GM19324 (cell line): Measurements from ENCODE around the gene DACT2.

Source experiments
- ATAC-seq: cut with Tn5 transposase; IDR thresholded peaks from one replicate; pipeline ENCODE4 v1.9.1; 2021; ENCODE audit warnings: mild to moderate bottlenecking, moderate library complexity; ENCODE audit not compliant: unreplicated experiment, low FRiP score

Gene DACT2

GRCh38 chr6:168352096-168352495, 32.5 kb upstream of the DACT2 start:
- ATAC-seq, result no peak

GRCh38 chr6:168349718-168350210, 30.2 kb upstream of the DACT2 start:
- no peak for ATAC-seq

GRCh38 chr6:168348186-168348585, 28.6 kb upstream of the DACT2 start:
- ATAC-seq, result no peak

- ATAC-seq, result no peak
Observed at GRCh38 chr6:168347615-168348014, 28.0 kb upstream of the DACT2 start.

- no peak for ATAC-seq
Observed at GRCh38 chr6:168347053-168347452, 27.5 kb upstream of the DACT2 start.

GRCh38 chr6:168345896-168346754, 26.5 kb upstream of the DACT2 start:
- ATAC-seq, result no peak

GRCh38 chr6:168345266-168345665, 25.7 kb upstream of the DACT2 start:
- no peak for ATAC-seq

GRCh38 chr6:168344338-168344737, 24.8 kb upstream of the DACT2 start:
- no peak for ATAC-seq

GRCh38 chr6:168343239-168344150, 23.9 kb upstream of the DACT2 start:
- ATAC-seq, result no peak

GRCh38 chr6:168342636-168343035, 23.1 kb upstream of the DACT2 start:
- ATAC-seq, result no peak

GRCh38 chr6:168341280-168341900, 21.8 kb upstream of the DACT2 start:
- ATAC-seq, result no peak

- no peak for ATAC-seq
Observed at GRCh38 chr6:168340819-168341218, 21.2 kb upstream of the DACT2 start.

- no peak for ATAC-seq
Observed at GRCh38 chr6:168338777-168339176, 19.2 kb upstream of the DACT2 start.

GRCh38 chr6:168336967-168337366, 17.4 kb upstream of the DACT2 start:
- ATAC-seq, result no peak

- ATAC-seq, result no peak
Observed at GRCh38 chr6:168333989-168334388, 14.4 kb upstream of the DACT2 start.

GRCh38 chr6:168333491-168333890, 13.9 kb upstream of the DACT2 start:
- no peak for ATAC-seq

GRCh38 chr6:168333039-168333438, 13.5 kb upstream of the DACT2 start:
- no peak for ATAC-seq

GRCh38 chr6:168332020-168332419, 12.4 kb upstream of the DACT2 start:
- ATAC-seq, result no peak

GRCh38 chr6:168331058-168331457, 11.5 kb upstream of the DACT2 start:
- no peak for ATAC-seq

GRCh38 chr6:168330403-168330802, 10.8 kb upstream of the DACT2 start:
- ATAC-seq, result no peak

GRCh38 chr6:168328086-168328485, 8.5 kb upstream of the DACT2 start:
- no peak for ATAC-seq
